Stimulated activated CD8-positive, alpha-beta memory T cell treated with anti-CD3 and anti-CD28 coated beads, Interleukin-7, amount 100 ng/mL, for 1 hour (primary cell): ENCODE data around the gene GM2A.
A peak's percentile ranks its signal among the peaks of the same experiment; 100 is the strongest.
"Not testable (repeated sequence)": the region's sequence is repeated elsewhere in the genome, so short reads cannot be mapped to it uniquely, and the experiment has no call there.

Experiments used
- DNase-seq, 2 donors: peaks; one replicate each; pipeline ENCODE4 v3.0.0-alpha.2; 2020; ENCODE audit warnings: low read depth in 2 of 2

The GM2A gene

GRCh38 chr5:151228986-151229385 is 24.0 kb upstream of the GM2A start:
- no peak for DNase-seq

DNA sequence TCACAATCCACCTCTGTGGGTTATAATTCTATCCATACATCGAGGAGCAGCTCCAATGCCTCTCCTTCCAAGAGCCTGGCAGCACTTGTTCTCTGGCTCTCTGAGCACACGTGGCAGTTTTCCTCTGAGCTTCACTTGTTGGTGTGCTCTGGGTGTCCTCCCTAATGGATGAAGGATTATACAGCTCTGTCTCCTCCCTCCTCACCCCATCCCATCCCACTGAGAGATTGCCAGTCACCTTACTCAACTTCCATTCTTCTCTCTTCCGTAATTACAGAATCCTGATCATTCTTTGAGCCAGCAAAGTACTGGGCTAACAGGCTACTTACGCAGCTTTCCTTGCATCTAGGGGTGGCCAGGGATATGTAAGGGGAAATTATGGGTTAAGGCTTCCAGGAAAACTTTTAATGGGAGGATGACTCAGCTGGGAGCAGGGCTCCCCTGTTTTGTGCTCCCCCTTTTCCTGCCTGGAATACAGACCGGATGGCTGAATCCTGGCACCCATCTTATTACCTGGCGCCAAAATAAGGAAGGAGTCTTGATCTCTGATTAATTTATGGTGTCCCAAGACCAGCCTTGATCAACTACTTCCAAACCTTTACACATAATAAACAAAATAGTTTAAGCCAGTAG is 22.8 kb upstream of the GM2A start:
- no peak for DNase-seq

GRCh38 chr5:151231359-151231758 is 21.6 kb upstream of the GM2A start:
- DNase-seq: no peak

DNA sequence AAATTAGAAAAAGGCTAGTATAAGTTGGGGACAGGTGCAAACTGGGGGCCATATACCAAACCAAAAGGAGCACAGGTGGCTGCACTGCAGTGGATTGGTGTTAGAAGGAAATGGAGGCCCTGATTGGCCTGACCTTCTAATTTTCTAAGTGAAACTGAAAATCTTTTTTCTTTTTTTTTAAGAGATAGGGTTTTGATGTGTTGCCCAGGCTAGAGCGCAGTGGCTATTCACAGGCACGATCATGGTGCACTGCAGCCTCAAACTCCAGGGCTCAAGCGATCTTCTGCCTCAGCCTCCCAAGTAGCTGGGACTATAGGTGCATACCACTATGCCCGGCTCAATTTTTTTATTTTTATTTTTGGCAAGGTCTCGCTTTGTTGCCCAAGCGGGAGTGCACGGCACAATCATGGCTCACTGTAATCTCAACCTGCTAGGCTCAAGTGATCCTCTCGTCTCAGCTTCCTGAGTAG is 19.3 kb upstream of the GM2A start:
- DNase-seq: no peak

DNA sequence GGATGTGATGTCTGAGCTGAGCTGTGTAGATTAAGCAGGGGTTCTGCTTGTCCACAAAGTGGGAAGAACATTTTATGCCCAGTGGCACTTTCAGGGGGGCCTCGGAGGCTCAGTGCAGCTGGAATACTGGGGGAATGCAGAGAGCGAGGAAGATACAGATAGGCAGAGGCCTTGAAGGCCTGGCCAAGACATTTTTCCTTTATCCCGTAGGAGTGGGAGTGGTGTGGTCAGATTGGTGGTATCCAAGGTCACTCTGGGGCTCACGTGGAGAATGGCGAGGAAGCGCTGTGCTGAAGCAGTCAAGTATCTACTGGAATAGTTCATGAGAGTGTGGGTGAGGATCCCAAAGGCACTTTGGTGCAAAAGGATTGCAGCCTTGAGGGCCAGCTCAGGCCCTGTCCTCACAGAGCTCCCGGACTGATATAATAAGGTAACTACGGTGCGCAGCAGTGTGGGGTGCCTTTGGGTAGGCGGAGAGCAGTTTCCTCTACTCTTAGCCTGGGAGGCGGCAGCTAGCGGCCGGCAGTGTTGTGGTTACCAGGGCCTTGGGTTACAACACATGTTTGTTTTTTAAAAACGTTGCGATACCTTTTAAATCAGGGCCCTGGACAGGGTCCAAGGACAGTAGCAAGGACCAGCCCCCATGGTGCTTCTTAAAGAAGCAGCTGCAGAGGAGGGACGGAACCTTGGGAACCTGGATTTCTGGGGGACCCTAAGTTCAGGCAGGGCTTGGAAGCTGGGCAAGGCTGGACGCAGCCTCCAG is 18.3 kb upstream of the GM2A start:
- no peak for DNase-seq

DNA sequence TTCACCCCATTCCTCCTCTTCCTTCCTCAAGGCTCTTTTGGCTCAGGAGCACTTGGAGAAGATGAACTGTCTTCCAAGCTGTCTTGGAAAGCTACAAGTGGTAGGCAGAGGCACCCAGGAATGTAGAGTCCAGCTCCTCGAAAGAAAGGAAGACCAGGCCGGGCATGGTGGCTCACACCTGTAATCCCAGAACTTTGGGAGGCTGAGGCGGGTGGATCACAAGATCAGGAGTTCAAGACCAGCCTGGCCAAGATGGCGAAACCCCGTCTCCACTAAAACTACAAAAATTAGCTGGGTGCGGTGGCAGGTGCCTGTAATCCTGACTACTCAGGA is 17.8 kb upstream of the GM2A start:
- DNase-seq: not testable (repeated sequence)

- DNase-seq: no peak
These were observed 16.1 kb upstream of the GM2A start for GRCh38 chr5:151236888-151237287.

- DNase-seq: no peak
These were observed 15.3 kb upstream of the GM2A start for GRCh38 chr5:151237685-151238084.

DNA sequence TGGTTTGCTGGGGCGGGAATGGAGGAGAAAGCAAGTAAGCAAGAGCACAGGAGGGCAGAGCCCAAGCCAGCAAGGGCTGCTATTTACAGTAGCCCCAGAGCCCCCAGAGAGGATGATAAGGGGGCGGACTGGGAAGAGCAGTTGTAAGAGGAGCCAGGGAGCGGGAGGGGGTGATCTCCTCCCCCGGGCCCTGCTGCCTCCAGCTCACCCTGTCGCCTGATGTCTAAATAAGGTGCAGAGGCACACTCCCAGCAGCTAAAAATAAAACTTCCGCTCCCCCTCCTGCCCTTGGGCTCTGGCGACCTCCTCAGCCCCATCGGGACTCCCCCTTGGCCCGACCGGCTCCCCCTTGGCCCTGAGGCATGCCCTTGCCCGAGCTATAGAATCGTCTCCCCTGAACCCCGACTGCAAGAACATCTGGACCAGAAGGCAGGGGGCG is 14.7 kb upstream of the GM2A start:
- DNase-seq: no peak

- peak in 1 of 2 donors; percentile 36 for DNase-seq
These were observed 13.6 kb upstream of the GM2A start for GRCh38 chr5:151239237-151239861.

DNA sequence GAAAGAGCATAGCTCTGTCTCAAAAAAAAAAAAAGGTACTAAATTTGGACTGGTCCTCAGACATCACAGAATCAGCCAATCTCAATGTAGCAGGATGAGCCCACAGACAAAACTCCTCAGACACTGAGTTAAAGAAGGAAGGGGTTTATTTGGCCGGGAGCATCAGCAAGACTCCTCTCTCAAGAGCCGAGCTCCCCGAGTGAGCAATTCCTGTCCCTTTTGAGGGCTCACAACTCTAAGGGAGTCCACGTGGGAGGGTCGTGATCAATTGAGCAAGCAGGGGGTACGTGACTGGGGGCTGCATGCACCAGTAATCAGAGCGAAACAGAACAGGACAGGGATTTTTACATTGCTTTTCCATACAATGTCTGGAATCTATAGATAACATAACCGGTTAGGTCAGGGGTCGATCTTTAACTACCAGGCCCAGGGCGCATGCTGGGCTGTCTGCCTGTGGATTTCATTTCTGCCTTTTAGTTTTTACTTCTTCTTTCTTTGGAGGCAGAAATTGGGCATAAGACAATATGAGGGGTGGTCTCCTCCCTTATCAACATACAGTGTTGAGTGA is 12.6 kb upstream of the GM2A start:
- DNase-seq: not testable (repeated sequence)

DNA sequence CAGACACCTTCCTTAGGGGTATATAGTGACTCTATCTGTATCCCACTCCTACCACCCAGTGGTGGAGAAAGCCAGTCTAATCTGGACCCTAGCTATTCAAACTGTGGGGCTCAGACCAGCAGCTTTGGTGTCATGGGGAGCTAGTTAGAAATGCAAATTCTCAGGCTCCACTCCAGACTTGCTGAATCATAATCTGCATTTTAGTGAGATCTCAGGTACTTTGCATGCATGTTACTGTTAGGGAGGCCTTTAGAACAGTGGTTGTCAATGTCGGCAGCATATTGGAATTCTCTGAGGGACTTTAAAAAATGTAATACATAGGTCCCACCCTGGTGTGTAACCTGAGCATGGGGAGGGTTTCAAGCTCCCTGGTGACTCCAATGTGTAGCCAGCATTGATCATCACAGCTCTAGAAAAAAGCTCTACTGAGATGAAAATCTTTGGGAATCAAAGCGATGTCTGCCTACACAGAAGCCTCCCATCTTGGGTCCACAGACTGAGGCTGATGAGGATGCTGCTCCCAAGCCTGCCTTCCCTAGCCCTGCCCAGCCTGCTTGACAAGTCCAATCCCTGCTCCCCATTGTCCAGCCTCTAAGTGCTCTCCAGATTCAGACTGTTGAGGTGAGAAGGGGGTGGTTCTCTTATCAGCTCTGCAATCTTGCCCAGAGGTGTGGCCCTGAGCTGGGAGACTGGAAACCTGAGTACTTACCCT is 11.9 kb upstream of the GM2A start:
- DNase-seq: no peak

- no peak for DNase-seq
These were observed 9.9 kb upstream of the GM2A start for GRCh38 chr5:151243127-151243526.

DNA sequence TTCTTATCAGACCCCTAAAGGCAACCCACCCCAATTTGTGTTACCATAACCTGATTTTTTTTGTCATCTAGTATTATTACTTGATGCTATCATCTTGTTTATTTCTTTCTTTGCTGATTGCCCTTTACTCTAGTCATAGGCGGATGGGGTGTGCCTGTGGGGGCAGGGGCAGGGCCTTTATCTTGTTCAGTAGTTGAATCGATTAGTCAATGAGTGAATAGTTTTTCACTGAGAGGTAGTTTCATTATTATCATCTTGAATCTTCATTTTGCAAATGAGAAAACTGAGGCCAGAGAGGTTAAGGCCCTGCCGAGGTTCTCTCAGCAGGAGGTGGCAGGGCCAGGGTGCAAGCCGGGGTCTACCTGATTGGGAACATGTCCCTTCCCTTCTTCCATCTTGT is 9.4 kb upstream of the GM2A start:
- no peak for DNase-seq

GRCh38 chr5:151244206-151244605 is 8.8 kb upstream of the GM2A start:
- DNase-seq: no peak

DNA sequence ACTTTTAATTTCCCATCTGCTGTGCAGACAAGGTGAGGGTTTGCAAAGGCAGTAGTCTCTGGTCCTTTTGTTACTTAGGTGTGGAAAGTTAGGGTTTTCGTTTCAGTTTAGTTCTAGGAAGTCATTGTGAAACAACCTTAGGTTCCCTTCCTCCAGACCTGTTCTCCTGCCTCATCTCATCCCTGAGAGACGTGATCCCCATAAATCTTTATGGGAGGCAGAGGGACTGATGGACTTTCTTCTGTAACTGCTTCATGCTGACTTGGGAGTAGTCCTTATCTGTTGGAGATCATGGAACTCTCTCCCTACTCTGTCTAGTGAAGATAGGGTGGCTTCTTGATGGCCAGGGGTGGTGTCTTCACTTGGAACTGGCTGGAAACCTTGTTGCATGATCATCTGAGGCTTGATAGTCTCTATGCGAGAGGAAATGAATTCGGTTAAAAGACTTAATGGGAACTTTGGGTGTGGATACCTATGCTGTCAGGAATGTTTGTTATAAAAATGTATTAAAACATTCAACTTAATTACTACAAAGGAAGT is 7.2 kb upstream of the GM2A start:
- no peak for DNase-seq

GRCh38 chr5:151248651-151249050 is 4.3 kb upstream of the GM2A start:
- DNase-seq: no peak

- DNase-seq: no peak
These were observed 3.7 kb upstream of the GM2A start for GRCh38 chr5:151249281-151249680.

GRCh38 chr5:151250346-151251000 is 2.5 kb upstream of the GM2A start:
- no peak for DNase-seq

DNA sequence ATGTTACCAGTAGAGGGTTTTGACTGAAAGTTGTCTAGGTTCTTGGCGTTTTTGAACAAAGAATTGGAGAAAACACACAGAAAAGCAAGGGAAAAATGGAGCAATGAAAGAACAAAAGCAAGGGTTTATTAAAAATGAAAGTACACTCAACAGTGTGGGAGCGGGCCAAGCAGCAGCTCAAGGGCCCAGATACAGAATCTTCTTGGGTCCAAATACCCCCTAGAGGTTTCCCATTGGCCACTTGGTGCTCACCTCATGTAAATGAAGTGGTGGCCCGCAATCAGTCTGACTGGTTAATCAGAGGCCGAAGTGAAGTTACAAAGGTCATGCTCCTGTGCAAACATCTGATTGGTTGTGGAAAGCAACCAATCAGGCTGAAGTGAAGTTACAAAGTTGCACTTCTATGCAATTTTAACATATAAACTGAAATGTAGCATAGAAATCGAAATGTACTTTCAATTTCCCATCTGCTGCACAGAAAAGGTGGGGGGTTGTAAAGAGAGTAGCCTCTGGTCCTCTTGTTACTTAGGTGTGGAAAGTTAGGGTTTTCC is 1.9 kb upstream of the GM2A start:
- no peak for DNase-seq

DNA sequence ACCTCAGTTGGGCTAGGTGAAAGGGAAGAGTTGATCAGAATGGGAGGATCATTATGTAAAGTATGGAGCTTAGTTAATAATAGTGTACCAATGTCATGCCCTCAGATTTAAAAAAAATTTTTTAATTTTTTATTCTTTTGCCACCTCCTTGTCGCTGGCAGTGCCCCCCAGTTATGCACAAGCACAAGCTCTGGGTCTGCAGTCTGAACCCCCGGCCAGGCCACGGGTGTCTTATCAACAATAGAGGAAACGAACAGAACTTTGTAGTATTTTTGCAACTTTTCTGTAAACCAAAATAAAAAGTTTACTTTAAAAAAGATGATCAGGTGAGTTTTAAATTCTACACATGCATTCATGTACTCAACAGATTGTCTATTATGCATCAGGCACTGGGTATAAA is 1.4 kb upstream of the GM2A start:
- DNase-seq: no peak
